SU-DHL-6 (cell line): ENCODE measurements around the gene CLP1.

Experiments
- H2AFZ ChIP-seq: fragments of 200-600 bp; sonication (generic); 2 replicates; pipeline ENCODE4 v1.6.1; 2014; ENCODE audit warnings: low read depth, mild to moderate bottlenecking, moderate library complexity, mixed read lengths, antibody characterized with exemption, low read length; ENCODE audit not compliant: severe bottlenecking
- H3F3A ChIP-seq: fragments of 200-600 bp; shearing (Covaris generic); 2 replicates; pipeline ENCODE4 v1.6.0; 2016; ENCODE audit warnings: antibody characterized with exemption, mild to moderate bottlenecking; ENCODE audit not compliant: insufficient read depth
- H3K27ac ChIP-seq: fragments of 200-600 bp; sonication (generic); 2 replicates; pipeline ENCODE4 v1.5.1; 2016; ENCODE audit warnings: low read depth, mild to moderate bottlenecking, low read length, moderate library complexity, mixed read lengths
- H3K27me3 ChIP-seq: fragments of 200-600 bp; sonication (generic), shearing (Covaris generic); 2 replicates; pipeline ENCODE4 v1.6.0; 2014; ENCODE audit warnings: mild to moderate bottlenecking, low read length
- H3K36me3 ChIP-seq: fragments of 200-600 bp; sonication (generic); 2 replicates; pipeline ENCODE4 v1.6.1; 2014; ENCODE audit warnings: mild to moderate bottlenecking, low read length, mixed read lengths
- H3K4me2 ChIP-seq: fragments of 300-600, 200-600 bp; shearing (Covaris generic), sonication (generic); 2 replicates; pipeline ENCODE4 v1.6.0; 2014; ENCODE audit warnings: low read length, low read depth, mild to moderate bottlenecking; ENCODE audit not compliant: poor library complexity, severe bottlenecking
- H3K4me3 ChIP-seq: fragments of 200-600 bp; sonication (generic); 2 replicates; pipeline ENCODE4 v1.5.1; 2014; ENCODE audit warnings: antibody characterized with exemption, low read length, mild to moderate bottlenecking, mixed read lengths; ENCODE audit not compliant: insufficient read depth, poor library complexity, severe bottlenecking
- H3K79me2 ChIP-seq: fragments of 200-600 bp; sonication (generic); 2 replicates; pipeline ENCODE4 v1.6.1; 2014; ENCODE audit warnings: mild to moderate bottlenecking, low read length, moderate library complexity; ENCODE audit not compliant: insufficient read depth
- H3K9ac ChIP-seq: fragments of 200-600 bp; sonication (generic); 2 replicates; pipeline ENCODE4 v1.7.0; 2014; ENCODE audit warnings: mild to moderate bottlenecking, low read length
- H3K9me2 ChIP-seq: fragments of 200-600 bp; sonication (generic); replicated peaks from 2 replicates; pipeline ENCODE4 v1.6.1; 2014; ENCODE audit warnings: low read length; ENCODE audit not compliant: insufficient read depth
- H3K9me3 ChIP-seq: fragments of 200-600 bp; sonication (generic); 2 replicates; pipeline ENCODE4 v1.6.1; 2014; ENCODE audit warnings: low read length, mixed read lengths; ENCODE audit not compliant: insufficient read depth
- H4K20me1 ChIP-seq: fragments of 200-600 bp; sonication (generic); 2 replicates; pipeline ENCODE4 v1.6.1; 2014; ENCODE audit warnings: low read depth, mild to moderate bottlenecking, antibody characterized with exemption, low read length, moderate library complexity, mixed read lengths
- EZH2phosphoT487 ChIP-seq: fragments of 200-600 bp; sonication (generic), shearing (Covaris generic); conservative IDR thresholded peaks from 2 replicates; pipeline ENCODE4 v1.6.1; 2018; ENCODE audit warnings: mild to moderate bottlenecking, antibody characterized with exemption, low read length, moderate library complexity, mixed read lengths
- TF ChIP-seq, protein P1 (sequence below): fragments of 200-600 bp; sonication (generic); IDR thresholded peaks from one replicate; pipeline ENCODE4 v1.5.1; 2017; ENCODE audit warnings: antibody characterized with exemption, mild to moderate bottlenecking, low read length, moderate library complexity; ENCODE audit not compliant: insufficient read depth, poor library complexity, severe bottlenecking

Gene CLP1

DNA sequence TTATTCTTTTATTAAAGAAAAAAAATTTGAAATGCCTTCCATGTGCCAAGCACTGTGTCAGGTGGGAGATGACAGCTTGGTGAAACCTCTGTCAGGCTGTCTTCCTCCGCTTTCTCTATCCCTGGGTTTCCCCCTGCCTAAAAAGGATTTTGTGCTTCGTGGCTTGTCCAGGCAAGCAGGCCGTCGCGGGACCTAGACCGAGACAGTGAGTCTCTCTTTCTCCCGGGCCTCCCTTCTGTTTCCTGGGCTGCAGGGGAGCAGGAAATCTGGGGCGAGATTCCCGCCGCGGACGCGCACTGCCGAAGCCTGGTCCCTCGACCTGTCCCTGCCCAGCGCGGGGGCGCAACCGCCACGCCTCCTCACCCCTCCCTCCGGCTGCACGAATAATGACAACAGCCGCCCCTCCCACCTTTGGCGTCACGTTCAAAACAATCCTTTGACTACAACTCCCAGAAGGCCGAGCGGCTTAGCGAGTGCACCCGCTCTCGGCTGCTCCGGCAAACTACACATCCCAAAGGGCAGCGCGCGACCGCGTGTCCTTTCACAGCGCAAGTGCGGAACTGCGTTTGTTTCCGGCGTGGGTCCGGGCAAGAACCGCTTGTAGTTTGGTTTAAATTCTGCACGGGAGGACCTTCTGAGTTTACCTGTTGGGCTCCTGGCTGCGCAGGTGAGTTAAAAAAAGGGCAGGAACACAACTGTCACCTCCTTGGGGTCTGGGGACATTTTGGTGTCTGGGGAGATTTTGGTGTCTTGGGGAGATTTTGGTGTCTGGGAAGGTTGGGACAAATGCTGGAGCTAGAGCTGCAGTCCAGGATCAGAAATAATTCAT, at the start of gene CLP1:
CLP1 (plus strand) TSS at position 569 of the 829 bp plus-strand sequence. CDS start 1,715 bp downstream, outside the sequence.
- no peaks in the 10 kb centered on the region for H3K9me2 ChIP-seq
- H3K9ac ChIP-seq, result peak within 1 kb of the TSS; percentile 72
- H2AFZ ChIP-seq, result peak within 1 kb of the TSS; percentile 92
- peaks cover 19% of the 10 kb centered on the region for H3K36me3 ChIP-seq
- no peaks in the 10 kb centered on the region for H3K27me3 ChIP-seq
- peaks cover 22% of the 10 kb centered on the region for H3K79me2 ChIP-seq
- no peaks in the 10 kb centered on the region for H3K9me3 ChIP-seq
- no peaks in the 10 kb centered on the region for H4K20me1 ChIP-seq
- H3K4me3 ChIP-seq, result peak within 1 kb of the TSS; percentile 76
- 0 out of 2 replicates have a peak within 1 kb of the TSS, but pooled peaks have one; percentile 3 for H3K27ac ChIP-seq
- H3F3A ChIP-seq, result peaks cover 2% of the 10 kb centered on the region; the same call in 1 of the 2 replicates
- TF ChIP-seq, protein P1, sequence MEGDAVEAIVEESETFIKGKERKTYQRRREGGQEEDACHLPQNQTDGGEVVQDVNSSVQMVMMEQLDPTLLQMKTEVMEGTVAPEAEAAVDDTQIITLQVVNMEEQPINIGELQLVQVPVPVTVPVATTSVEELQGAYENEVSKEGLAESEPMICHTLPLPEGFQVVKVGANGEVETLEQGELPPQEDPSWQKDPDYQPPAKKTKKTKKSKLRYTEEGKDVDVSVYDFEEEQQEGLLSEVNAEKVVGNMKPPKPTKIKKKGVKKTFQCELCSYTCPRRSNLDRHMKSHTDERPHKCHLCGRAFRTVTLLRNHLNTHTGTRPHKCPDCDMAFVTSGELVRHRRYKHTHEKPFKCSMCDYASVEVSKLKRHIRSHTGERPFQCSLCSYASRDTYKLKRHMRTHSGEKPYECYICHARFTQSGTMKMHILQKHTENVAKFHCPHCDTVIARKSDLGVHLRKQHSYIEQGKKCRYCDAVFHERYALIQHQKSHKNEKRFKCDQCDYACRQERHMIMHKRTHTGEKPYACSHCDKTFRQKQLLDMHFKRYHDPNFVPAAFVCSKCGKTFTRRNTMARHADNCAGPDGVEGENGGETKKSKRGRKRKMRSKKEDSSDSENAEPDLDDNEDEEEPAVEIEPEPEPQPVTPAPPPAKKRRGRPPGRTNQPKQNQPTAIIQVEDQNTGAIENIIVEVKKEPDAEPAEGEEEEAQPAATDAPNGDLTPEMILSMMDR, result no peak
- TF ChIP-seq EZH2phosphoT487, result no peak
- peak within 1 kb of the TSS; percentile 89 for H3K4me2 ChIP-seq

DNA sequence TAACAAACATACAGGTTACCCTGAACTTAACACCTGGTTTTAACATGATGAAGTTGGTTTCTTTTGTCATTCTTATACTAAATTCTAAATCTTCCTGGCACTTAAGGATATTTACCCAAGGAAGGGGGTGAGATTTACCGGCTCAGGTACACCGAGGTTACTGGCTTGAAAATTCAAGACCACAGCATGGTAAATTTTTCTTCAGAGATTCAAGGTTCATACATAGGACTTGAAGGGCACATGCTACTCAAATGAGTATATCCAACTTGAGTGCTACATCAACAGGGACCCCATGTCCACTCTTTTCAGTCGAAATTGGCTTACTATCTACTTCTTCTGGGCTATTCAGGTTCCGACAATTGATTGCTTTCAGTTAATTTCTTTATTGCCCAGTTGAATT, 47.4 kb upstream of the CLP1 start:
- Histone ChIP-seq H3F3A (no peaks in the 10 kb centered on the region), H3K9me3 (no peaks in the 10 kb centered on the region), H3K4me2 (no peak overlapping the region), H3K9ac (no peak overlapping the region), H3K9me2 (no peaks in the 10 kb centered on the region), H3K27me3 (no peaks in the 10 kb centered on the region), H3K4me3 (no peak overlapping the region), H3K79me2 (no peaks in the 10 kb centered on the region), H4K20me1 (no peaks in the 10 kb centered on the region), H3K27ac (no peak overlapping the region), H3K36me3 (no peaks in the 10 kb centered on the region), H2AFZ (no peak overlapping the region)
- no peak for TF ChIP-seq EZH2phosphoT487
- TF ChIP-seq, protein P1, result no peak

DNA sequence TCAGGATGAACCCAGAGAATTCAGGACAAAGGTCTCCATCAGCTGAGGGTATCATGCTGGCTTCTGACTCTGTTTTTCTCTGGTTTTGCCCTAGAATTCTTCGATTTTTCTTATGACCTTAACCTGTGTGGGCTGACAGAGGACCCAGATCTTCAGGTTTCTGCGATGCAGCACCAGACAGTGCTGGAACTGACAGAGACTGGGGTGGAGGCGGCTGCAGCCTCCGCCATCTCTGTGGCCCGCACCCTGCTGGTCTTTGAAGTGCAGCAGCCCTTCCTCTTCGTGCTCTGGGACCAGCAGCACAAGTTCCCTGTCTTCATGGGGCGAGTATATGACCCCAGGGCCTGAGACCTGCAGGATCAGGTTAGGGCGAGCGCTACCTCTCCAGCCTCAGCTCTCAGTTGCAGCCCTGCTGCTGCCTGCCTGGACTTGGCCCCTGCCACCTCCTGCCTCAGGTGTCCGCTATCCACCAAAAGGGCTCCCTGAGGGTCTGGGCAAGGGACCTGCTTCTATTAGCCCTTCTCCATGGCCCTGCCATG, 43.3 kb upstream of the CLP1 start:
- H3K4me3 ChIP-seq, result no peak overlapping the region
- H3K4me2 ChIP-seq, result no peak overlapping the region
- no peaks in the 10 kb centered on the region for H3K27me3 ChIP-seq
- H3K27ac ChIP-seq, result no peak overlapping the region
- H4K20me1 ChIP-seq, result no peaks in the 10 kb centered on the region
- 0 out of 2 replicates have a peak, but pooled peaks cover 2% of the 10 kb centered on the region for H3K9me3 ChIP-seq
- H3K9me2 ChIP-seq, result no peaks in the 10 kb centered on the region
- no peaks in the 10 kb centered on the region for H3K36me3 ChIP-seq
- H3K79me2 ChIP-seq, result no peaks in the 10 kb centered on the region
- TF ChIP-seq EZH2phosphoT487, result no peak
- TF ChIP-seq, protein P1, result no peak
- H2AFZ ChIP-seq, result no peak overlapping the region
- H3F3A ChIP-seq, result no peaks in the 10 kb centered on the region
- no peak overlapping the region for H3K9ac ChIP-seq
